AG20443 (cell line): ENCODE measurements around the gene KIAA1217.
A peak's percentile ranks its signal among the peaks of the same experiment; 100 is the strongest.

ENCODE experiments used
- DNase-seq: peaks from one replicate; pipeline ENCODE4 v3.0.0; 2012; ENCODE audit warnings: low spot score, mixed read lengths

Gene KIAA1217

DNA sequence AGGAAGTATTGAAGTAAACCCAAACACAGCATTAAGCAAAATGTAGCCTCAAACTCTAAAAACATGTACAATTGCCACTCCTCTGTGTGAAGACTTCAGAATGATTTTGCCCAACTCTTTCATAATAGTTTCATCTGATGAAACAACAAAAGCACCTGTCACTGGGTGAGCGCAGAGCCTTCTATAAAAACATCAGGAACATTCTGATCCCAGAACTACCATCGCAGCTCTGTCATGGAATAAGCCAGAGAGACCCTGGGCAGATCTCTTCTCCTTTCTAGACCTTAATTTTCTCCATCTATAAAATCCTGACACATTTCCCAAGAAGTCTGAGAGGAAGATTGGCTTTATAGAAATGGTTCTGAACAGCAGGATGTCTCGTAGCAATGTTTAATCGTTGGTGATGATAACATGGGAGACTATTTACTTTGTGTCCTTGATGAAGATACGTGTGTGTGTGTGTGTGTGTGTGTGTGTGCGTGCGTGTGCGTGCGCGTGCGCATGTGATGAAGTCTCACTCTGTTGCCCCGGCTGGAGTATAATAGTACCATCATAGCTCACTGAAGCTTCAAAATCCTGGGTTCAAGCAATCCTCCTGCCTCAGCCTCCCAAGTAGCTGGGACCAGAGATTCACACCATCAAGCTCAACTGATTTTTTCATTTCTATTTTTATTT, 198.0 kb downstream of the KIAA1217 start:
- no peak for DNase-seq

DNA sequence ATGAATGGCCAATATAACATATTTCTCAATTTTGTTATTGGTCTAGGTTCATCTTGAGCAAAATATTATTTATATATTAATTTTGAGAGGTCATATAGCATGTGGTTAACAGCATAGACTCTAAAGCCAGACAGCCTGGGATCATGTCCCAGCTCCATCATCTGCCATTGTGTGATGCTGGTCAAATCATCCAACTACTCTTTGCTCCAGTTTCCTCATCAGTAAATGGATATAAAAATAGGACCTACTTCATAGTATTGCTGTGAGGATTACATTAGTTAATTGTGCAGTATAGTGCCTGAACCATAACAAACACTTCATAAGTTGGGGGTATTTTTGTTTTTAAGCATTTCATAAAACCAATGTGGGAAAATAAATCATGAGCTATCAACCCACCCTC, 199.0 kb downstream of the KIAA1217 start:
- DNase-seq, result no peak

DNA sequence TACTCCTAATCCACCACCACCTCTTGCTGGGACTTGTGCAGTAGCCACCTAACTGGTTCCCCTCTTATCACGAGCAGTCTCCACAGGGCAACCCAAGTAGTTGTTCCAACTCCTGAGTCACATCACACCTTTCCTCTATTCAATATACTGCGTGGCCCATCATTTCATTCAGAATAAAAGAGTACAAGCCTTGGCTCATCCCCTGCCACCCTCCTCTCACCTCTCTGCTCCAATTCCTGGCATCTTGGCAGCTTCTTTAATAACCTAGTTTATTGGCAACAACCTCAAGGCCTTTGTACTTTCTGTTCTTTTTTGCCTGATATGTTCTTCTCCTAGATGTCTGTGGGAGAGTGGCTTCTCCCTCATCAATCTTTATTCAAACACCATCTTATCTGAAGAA, 199.4 kb downstream of the KIAA1217 start:
- DNase-seq, result no peak

DNA sequence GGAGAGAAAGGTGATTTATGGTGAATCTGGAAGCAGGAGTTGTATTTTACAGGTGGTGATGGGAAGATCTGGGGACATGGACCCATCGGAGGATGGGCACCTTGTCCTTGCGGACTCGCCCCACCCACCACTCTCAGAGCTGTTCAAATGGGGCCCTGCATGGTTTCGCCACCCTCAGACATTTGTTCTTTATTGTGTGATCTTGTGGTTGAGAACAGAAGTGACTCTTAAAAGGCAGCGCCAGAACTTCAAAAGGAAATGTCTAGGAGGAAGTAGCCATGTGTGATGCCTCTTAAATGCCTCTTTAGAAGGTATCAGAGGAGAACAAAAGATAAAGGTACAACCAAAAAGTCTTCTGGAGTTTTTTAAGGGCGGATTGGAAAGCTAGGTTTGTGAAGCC, 205.7 kb downstream of the KIAA1217 start:
- DNase-seq, result no peak

DNA sequence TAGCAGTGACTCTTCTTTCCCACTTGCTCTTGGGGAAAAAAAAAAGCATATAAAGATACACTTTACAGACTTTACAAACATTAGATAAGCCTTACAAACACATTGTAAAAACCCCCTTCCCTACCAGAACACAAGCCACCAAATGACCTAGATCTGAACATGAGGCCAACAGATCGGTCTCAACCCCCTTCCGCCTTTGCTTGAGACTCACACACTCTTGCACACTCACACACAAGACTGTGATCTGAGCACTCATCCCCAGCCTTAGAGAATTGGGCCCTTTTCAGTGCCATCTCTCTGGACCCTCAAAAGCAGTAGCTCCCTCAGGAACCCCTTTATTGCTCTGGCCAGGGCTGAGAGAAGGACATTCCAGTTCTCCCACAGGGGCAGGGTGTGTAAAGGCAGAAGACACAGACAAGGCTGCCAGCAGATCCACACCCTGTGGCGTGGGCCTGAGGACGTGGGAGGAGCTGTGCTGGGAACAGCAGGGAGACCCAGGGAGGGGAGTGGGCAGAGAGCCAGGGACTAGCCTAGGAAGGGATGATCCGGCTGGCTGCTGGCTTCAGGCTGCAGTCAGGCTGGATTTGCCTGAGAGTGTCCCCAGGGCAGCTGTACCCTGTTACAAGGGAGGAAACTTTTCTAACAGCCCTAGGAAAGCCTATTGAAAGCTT, 206.7 kb downstream of the KIAA1217 start:
- peak; percentile 83 for DNase-seq

DNA sequence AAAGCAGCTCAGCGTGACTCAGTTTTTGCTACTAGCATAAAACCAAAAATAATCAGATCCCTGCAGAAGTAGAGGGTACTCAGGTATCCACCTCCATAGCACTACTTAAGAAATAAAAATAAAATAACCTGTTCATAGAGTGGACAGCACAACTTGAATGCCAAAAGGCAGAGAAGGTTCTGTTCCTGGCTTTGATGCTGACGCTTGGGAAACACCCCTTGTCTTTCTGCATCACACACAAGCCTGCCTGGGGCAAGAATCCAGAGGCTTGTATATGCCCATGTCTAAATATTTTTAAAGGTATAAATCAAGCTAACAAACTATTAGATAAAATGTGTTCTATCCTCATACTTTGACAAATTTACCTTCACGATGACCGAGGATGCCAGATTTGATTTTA, 207.3 kb downstream of the KIAA1217 start:
- no peak for DNase-seq

DNA sequence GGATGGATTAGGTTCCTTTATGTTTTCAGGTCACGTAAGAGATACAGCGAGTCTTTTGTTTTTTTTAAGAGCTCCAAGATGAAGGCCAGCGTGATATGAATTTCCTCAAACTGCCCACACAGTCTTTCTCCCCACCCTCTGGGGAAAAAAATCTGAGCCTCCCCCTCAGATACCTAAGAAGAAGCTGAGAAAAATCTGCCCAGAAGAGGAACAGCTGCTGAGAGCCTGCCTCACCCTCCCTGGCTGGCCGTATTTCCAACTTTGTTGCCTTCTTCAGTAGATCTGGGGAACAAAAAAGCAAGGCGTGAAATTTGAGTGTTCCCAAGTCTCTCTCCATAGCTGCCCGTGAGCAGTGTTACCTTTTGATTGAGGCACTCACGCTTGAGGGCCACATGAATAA, 208.1 kb downstream of the KIAA1217 start:
- no peak for DNase-seq

DNA sequence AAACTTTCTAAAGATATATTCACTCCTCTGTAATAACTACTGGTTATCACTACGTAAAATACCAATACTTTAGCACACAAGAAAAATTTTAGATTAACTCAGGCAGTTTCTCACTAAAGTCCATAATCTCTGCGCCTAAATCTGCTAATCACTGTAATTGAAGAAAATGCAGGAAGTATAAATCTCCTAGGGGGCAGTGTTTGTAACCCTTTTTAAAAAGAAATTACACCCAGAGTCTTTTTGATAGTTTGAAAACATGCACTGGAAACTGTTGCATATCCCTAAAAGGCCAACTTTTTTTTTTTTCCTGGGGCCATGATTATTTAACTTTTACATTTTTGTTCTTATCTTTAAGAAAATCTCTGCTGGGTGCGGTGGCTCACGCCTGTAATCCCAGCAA, 209.6 kb downstream of the KIAA1217 start:
- no peak for DNase-seq

DNA sequence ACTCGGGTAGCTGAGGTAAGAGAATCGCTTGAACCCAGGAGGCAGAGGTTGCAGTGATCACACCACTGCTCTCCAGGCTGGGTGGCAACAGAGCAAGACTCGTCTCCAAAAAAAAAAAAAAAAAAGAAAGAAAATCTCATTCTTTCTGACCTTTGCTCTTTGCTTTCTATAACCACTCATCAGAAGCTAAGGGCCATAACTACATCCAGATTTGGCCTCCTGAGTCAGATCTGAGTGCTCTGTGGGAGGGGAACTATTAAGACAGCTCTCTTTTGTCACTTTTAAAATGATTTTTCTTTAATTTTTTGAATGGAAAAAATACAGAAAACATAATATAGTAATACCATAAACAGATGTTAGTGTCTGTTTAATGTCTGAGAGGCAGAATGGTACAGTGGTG, 210.1 kb downstream of the KIAA1217 start:
- peak; percentile 52 for DNase-seq

DNA sequence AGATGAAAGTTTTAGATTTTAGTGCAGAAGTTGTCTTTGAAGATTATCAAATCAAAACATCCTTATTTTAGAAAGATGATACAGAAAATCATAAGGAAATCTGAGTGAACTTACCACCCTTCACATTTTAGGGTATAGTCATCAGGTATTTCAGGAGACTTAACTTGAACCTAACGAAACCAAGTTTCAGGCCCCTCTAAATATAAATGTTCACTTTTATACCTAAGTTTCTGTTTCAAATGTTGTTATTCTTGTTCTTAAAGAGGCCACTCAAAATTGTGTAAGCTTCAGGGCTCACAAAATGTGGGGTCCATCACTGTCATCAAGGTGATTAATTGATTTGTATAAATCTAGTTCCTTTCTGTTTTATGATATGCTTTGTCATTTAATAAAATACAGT, 216.2 kb downstream of the KIAA1217 start:
- DNase-seq, result no peak

DNA sequence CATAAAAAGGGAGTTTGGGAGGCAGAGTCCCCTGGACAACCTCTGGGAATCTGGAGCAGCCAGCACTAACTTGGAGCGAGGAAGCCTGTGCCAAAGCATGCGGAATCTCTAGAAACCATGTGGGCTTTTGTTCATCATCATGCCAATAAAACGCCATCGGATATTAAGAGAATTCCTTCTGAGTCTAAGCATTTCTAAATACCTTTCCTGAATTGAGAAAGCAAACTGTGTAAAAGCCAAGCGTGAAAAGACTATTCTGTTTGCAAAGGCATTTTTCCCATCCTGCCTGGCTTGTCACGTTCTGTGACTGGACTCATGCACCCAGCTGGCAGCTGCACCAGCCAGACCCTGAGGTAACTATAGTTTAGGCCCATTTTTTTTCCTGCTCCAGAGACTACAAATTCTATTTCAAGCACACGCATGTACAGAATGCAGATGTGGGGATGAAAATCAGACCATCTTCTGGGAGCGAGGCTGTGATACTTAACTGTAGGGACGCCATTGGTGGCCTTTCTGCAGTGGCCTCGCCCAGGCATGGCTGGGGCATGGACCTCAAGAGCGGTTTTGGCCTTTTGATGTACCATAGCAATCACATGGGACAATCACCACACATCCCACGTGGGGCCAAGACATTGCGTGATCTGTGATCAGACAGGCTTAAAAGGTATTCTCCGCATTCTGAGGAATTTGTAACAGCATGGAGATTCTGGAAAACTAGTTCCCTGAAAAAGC, 218.9 kb downstream of the KIAA1217 start:
- peak; percentile 65 for DNase-seq

DNA sequence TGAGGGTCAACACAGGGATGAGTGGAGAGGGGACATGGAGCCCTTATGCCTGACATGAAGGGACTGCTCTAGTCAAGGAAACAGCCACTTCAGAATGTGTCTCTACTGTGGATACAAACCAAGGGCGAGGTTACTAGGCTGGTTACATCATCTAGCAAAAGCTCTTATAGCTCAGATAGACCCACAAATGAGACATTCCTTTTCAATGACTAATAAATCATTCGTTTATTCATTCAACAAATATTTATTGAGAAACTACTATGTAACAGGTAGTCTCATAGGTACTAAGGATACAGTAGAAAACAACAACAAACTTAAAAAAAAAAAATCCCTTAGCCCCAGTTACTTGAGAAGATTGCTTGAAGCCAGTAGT, 219.5 kb downstream of the KIAA1217 start:
- DNase-seq, result peak; percentile 76

DNA sequence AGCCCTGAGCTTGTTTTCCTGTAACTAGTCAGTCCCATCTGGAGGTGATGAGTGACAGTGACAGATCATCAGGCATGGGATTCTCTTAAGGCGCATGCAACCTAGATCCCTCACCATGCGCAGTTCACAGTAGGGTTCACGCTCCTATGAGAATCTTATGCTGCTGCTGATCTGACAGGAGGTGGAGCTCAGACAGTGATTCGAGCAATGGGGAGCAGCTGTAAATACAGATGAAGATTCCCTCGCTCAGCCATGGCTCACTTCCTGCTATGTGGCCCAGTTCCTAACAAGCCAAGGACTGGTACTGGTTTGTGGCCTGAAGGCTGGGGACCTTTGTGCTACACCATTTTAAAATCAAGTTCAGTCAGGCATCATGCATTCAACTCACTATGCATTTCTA, 221.7 kb downstream of the KIAA1217 start:
- DNase-seq, result no peak

DNA sequence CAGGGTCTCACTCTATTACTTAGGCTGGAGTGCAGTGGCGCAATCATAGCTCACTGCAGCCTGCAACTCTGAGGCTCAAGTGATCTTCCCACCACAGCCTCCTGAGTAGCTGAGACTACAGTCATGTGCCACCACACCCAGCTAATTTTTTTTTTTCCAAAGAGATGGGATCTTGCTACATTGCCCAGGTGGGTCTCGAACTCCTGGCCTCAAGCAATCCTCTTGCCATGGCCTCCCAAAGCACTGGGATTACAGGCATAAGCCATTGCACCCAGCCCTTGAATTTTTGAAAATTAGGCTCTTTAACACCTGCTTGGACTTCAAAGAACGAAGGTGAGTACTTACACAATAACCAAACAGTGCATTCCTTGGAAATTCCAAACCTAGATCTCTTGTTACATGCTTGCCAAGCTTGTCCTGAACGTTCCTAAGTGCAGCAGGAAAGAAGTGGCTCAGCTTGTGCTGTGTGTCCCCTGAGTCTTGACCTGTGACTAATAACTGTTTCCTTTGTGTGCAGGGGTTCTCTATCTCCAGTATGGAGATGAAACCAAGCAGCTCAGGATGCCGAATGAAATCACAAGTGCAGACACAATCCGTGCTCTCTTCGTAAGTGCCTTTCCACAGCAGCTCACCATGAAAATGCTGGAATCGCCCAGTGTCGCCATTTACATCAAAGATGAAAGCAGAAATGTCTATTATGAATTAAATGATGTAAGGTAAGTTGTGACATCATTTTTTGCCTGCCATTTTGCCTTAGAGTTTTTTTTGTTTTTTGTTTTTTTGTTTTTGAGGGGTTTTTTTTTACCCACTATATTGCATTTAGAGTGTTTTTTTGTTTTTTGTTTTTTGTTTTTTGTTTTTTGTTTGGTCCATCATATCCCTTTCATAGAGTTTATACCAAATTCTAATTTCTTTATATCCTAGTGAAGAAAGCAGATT, 223.8 kb downstream of the KIAA1217 start:
- DNase-seq, result no peak

DNA sequence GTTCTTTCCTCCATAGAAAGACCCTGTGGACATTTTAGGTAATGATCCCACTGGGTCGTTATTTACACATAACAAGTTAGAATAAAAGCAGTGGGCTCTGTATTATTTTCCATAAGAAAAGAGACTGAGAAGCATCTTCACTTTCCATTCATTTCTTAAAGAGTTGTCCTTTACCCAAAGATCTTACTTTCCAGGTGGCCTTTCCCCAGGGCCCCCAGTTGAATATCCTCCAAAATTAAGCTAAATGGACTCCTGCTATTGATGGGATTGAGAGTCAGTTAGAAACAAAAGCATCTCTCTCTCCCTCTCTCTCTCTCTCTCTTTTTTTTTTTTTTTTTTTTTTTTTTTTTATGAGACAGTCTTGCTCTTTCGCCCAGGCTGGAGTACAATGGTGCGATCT, 224.8 kb downstream of the KIAA1217 start:
- DNase-seq, result no peak

DNA sequence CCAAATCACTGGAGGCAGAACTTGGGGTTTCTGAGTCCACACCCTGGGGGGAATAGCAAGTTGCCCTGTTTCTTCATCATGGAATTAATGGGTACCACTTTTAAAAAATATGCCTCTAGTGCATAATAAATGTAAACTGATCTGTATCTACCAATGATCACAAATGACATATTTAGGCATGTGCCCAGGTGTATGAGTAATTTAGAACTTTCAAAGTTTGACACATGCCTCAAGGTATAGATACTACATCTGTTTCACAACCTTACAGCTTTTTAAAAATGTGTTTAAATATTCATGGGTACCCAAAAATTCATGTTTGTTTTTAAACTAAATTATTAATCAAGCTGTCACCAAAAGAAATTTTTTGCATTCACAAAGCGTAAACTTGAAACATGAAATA, 226.0 kb downstream of the KIAA1217 start:
- DNase-seq, result no peak

DNA sequence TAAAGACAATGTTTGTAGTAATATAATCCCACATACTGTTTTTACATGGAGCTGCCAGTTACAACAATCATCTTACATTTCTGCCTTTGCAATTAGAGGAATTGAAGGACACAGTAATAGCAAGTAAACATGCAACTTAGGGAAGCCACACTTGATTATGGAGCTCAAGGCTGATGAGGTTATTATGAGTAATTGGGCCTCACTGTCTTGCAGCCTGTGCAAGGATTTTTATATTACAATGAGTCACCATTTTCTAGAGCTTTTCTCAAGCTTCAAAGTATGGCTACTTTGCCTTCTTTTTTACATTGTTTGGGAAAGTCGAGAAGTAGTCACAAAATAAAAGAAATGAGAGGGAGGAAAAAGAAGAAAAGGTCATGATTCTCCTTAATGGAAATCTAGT, 226.4 kb downstream of the KIAA1217 start:
- DNase-seq, result peak; percentile 66

DNA sequence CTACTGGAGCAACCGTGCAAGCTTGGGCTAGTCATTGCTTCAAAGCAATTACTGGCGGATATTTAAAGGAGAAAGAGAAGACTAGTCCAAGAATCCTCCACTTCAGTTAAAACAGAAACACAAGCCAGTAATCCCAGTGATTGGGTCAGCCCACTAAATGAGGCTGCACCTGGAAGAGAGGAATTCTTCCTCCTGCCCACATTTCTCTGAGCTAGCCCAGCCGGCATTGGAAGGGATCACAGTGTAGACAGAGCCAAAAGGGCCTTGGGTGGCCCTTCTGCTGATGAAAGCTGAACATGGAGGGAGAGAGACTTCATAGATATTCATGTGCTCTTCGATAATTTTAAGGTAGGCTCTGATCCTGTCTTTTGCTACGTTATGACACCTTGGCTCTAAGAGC, 228.4 kb downstream of the KIAA1217 start:
- no peak for DNase-seq

DNA sequence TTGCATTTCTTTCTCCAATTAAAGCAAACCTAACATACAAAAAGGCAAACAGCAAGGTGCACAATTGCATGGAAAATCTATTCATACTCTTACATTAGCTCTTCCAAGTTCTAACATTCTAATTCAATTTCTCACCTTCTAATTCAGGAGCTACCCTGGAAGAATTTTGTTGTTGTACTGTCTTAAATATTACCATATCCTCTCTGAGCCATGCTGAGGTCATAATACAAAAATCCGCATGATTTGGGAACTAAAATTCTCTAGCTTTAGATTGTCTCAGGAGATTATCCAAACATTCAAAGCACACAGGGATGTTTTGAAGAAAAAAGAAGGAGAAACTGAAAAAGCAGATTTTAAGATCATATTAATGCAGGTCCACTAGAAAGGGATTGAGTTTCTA, 229.9 kb downstream of the KIAA1217 start:
- peak; percentile 14 for DNase-seq

DNA sequence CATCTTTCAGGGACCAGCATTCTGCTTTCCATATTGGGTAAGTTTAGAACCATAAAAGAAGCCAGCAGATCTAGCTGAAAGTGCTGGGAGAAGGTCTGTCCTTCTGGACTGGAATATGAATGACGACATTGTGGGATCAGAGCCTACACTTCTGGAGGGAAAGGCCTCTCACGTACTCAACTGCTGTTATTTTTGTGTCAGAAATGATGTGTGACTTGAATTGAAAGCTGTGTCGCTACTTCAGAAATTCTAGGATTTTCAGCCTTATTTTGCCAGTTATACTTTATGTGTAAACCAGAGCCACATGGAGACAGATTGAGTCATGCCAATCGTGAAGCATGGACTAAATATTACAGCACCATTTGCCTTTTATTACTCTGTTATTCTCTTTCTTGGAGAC, 231.0 kb downstream of the KIAA1217 start:
- DNase-seq, result peak; percentile 30

DNA sequence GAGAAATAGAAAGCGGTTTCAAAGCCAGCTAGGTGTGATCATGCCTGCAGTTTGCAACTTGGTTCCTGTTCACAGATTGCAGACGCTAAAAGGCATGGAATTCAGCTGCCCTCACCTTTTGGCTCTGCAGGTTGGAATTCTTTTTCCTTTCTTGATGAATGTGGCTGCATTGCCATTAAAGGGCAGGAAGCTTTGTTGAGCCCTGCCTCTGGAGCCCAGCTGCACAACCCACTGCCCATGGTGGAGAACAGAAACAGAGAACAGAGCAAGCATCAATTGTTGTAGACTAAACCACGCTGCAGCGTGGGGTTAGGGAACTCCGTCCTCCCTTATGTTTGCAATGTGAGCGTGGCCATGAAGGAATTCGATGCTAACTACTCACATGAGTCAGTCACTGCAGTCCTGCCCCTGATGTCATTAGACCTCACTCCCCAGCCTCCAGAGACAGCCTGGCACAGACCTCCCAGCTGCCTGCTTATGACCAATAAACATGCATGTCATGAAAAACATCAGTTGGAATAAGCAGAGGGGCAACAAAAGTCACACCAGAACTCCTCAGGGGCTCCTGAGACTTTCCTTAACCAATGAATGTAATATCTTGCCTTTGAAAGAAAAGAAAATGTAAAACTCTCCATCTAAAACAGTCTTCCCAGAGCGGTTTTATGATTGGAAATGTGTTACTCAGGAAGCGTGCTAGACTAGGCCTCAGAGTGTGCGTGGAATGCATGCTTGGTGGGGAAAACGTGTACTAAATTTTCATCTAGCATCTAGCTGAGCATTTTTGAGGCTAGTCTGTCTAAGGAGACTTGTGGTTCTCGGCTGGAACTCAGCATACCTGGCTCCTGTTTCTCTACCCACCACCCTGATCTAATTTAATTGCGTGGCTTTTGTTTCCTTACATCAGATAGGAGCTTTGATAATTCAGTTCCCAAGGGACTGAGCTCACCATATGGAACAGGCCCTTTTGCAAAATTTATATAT, 232.2 kb downstream of the KIAA1217 start:
- peak; percentile 44 for DNase-seq
